Loucy (cell line): ENCODE data around the gene EID2.

Experiments used
- H2AFZ ChIP-seq: fragments of 200-600 bp; sonication (generic); 2 replicates; pipeline ENCODE4 v1.6.0; 2016; ENCODE audit warnings: antibody characterized with exemption, mild to moderate bottlenecking, low read length, moderate library complexity
- H3F3A ChIP-seq: fragments of 200-600 bp; 2 replicates; pipeline ENCODE4 v1.6.0; 2016; ENCODE audit warnings: antibody characterized with exemption, low read depth, mild to moderate bottlenecking
- H3K27me3 ChIP-seq: fragments of 200-600 bp; sonication (generic); 2 replicates; pipeline ENCODE4 v1.6.1; 2014; ENCODE audit warnings: low read length, mild to moderate bottlenecking; ENCODE audit not compliant: insufficient read depth, poor library complexity, severe bottlenecking
- H3K36me3 ChIP-seq: fragments of 200-600 bp; sonication (generic); 2 replicates; pipeline ENCODE4 v1.6.1; 2016; ENCODE audit warnings: low read length; ENCODE audit not compliant: insufficient read depth
- H3K4me1 ChIP-seq: fragments of 200-600 bp; sonication (generic); 2 replicates; pipeline ENCODE4 v1.5.1; 2014; ENCODE audit warnings: low read length, mild to moderate bottlenecking; ENCODE audit not compliant: insufficient read depth, poor library complexity, severe bottlenecking
- H3K4me2 ChIP-seq: fragments of 200-600 bp; sonication (generic); 2 replicates; pipeline ENCODE4 v1.6.0; 2014; ENCODE audit warnings: antibody characterized with exemption, low read length, low read depth, mild to moderate bottlenecking; ENCODE audit not compliant: poor library complexity, severe bottlenecking
- H3K4me3 ChIP-seq: fragments of 200-600 bp; sonication (generic); 2 replicates; pipeline ENCODE4 v1.5.1; 2014; ENCODE audit warnings: low read length, mild to moderate bottlenecking, mixed read lengths; ENCODE audit not compliant: poor library complexity, severe bottlenecking
- H3K79me2 ChIP-seq: fragments of 200-600 bp; sonication (generic); 2 replicates; pipeline ENCODE4 v1.6.1; 2014; ENCODE audit warnings: low read length; ENCODE audit not compliant: insufficient read depth
- H3K9ac ChIP-seq: fragments of 200-600 bp; sonication (generic); 2 replicates; pipeline ENCODE4 v1.6.0; 2014; ENCODE audit warnings: mild to moderate bottlenecking, low read depth, low read length, moderate library complexity; ENCODE audit not compliant: poor library complexity, severe bottlenecking
- H3K9me2 ChIP-seq: fragments of 200-600 bp; sonication (generic); replicated peaks from 2 replicates; pipeline ENCODE4 v1.6.1; 2016; ENCODE audit warnings: low read depth, low read length, mixed read lengths
- H3K9me3 ChIP-seq: fragments of 200-600 bp; sonication (generic); 2 replicates; pipeline ENCODE4 v1.6.1; 2014; ENCODE audit warnings: mild to moderate bottlenecking, antibody characterized with exemption, low read length, low read depth; ENCODE audit not compliant: insufficient read depth
- H4K20me1 ChIP-seq: fragments of 200-600 bp; sonication (generic); 2 replicates; pipeline ENCODE4 v1.6.0; 2014; ENCODE audit warnings: antibody characterized with exemption, low read length, mild to moderate bottlenecking; ENCODE audit not compliant: insufficient read depth, poor library complexity, severe bottlenecking
- CTCF ChIP-seq: fragments of 200-600 bp; sonication (generic); conservative IDR thresholded peaks from 2 replicates; pipeline ENCODE4 v1.5.1; 2014; ENCODE audit warnings: mild to moderate bottlenecking, antibody characterized with exemption, low read length
- EZH2phosphoT487 ChIP-seq: fragments of 200-600 bp; IDR thresholded peaks from 2 replicates; pipeline ENCODE4 v1.6.1; 2018; ENCODE audit warnings: antibody characterized with exemption, mild to moderate bottlenecking, moderate library complexity, borderline replicate concordance

Gene EID2

GRCh38 chr19:39553082-39553652 is 13.2 kb upstream of the EID2 start:
- no peak overlapping the region for H3K4me2 ChIP-seq
- TF ChIP-seq EZH2phosphoT487 (no peak), CTCF (no peak)

GRCh38 chr19:39550197-39550596 is 10.2 kb upstream of the EID2 start:
- H3K4me3 ChIP-seq = no peak overlapping the region

More at GRCh38 chr19:39553082-39553652, 13.2 kb upstream of the EID2 start:
- Histone ChIP-seq H2AFZ (no peak overlapping the region), H3K36me3 (no peaks in the 10 kb centered on the region), H3K9me2 (no peaks in the 10 kb centered on the region), H3F3A (no peaks in the 10 kb centered on the region), H3K9ac (no peak overlapping the region), H3K9me3 (no peaks in the 10 kb centered on the region), H3K4me3 (no peak overlapping the region), H4K20me1 (no peaks in the 10 kb centered on the region), H3K79me2 (no peaks in the 10 kb centered on the region), H3K4me1 (peaks cover 7% of the 10 kb centered on the region), H3K27me3 (no peaks in the 10 kb centered on the region)

GRCh38 chr19:39546599-39546998 is 6.6 kb upstream of the EID2 start:
- Histone ChIP-seq H3K9ac (no peak overlapping the region), H3F3A (no peaks in the 10 kb centered on the region), H3K4me3 (no peak overlapping the region), H3K4me1 (no peaks in the 10 kb centered on the region), H2AFZ (no peak overlapping the region), H3K79me2 (no peaks in the 10 kb centered on the region), H3K4me2 (no peak overlapping the region), H3K9me3 (no peaks in the 10 kb centered on the region), H4K20me1 (no peaks in the 10 kb centered on the region), H3K9me2 (no peaks in the 10 kb centered on the region), H3K36me3 (no peaks in the 10 kb centered on the region), H3K27me3 (no peaks in the 10 kb centered on the region)
- TF ChIP-seq EZH2phosphoT487 (no peak), CTCF (no peak)

More at GRCh38 chr19:39550197-39550596, 10.2 kb upstream of the EID2 start:
- Histone ChIP-seq H3K9me2 (no peaks in the 10 kb centered on the region), H3K79me2 (no peaks in the 10 kb centered on the region), H3K4me1 (no peaks in the 10 kb centered on the region), H4K20me1 (no peaks in the 10 kb centered on the region), H3K9me3 (no peaks in the 10 kb centered on the region), H3K27me3 (no peaks in the 10 kb centered on the region), H3K36me3 (no peaks in the 10 kb centered on the region), H2AFZ (no peak overlapping the region), H3K9ac (no peak overlapping the region), H3F3A (no peaks in the 10 kb centered on the region), H3K4me2 (no peak overlapping the region)
- TF ChIP-seq CTCF (no peak), EZH2phosphoT487 (no peak)
